Activated naive CD8-positive, alpha-beta T cell treated with anti-CD3 and anti-CD28 coated beads, Interleukin-2, amount 50 U/mL, for 24 hours (primary cell): ENCODE measurements around the gene PACS1.

Experiments used
- ATAC-seq: fragments of 150-1000 bp; cut with Tn5 transposase; one replicate; pipeline ENCODE4 v1.10.0; 2021
- DNase-seq: peaks from one replicate; pipeline ENCODE4 v3.0.0; 2021
- H3K27ac Mint-ChIP-seq: one replicate; pipeline ENCODE4 v1.8.0; 2021; ENCODE audit warnings: mild to moderate bottlenecking, mixed read lengths
- H3K27me3 Mint-ChIP-seq: one replicate; pipeline ENCODE4 v1.8.0; 2021; ENCODE audit warnings: mixed read lengths
- H3K36me3 Mint-ChIP-seq: one replicate; pipeline ENCODE4 v1.8.0; 2021; ENCODE audit warnings: low read depth, mixed read lengths
- H3K4me1 Mint-ChIP-seq: one replicate; pipeline ENCODE4 v1.8.0; 2021; ENCODE audit warnings: mixed read lengths
- H3K4me3 Mint-ChIP-seq: one replicate; pipeline ENCODE4 v1.8.0; 2021; ENCODE audit warnings: mild to moderate bottlenecking, moderate library complexity, mixed read lengths
- H3K9me3 Mint-ChIP-seq: one replicate; pipeline ENCODE4 v1.8.0; 2021; ENCODE audit warnings: mixed read lengths

PACS1 gene

DNA sequence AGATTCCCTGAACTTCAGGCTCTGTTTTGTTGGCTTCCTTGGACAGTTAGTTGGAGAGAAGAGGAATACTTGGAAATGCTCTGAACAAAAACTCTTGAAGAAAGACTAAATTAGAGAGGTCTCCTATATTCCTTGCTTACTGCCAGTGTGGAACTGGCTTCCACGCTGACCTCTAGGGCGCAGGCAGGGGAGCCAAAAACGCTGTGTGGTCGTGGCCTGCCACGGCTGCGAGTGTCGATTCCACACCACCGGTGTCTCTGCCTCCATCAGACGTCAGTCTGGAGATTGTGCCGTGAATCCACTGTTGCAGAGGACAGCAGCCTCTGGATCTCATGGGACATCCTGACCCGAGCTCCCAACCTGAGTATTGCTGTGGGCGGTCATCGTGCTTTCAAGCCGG lies 160.9 kb downstream of the PACS1 start:
- Mint-ChIP-seq H3K27ac (no peak overlapping the region), H3K27me3 (no peaks in the 10 kb centered on the region), H3K4me3 (no peak overlapping the region), H3K36me3 (peaks cover 13% of the 10 kb centered on the region), H3K4me1 (no peaks in the 10 kb centered on the region), H3K9me3 (no peaks in the 10 kb centered on the region)
- ATAC-seq: no peak
- no peak for DNase-seq

DNA sequence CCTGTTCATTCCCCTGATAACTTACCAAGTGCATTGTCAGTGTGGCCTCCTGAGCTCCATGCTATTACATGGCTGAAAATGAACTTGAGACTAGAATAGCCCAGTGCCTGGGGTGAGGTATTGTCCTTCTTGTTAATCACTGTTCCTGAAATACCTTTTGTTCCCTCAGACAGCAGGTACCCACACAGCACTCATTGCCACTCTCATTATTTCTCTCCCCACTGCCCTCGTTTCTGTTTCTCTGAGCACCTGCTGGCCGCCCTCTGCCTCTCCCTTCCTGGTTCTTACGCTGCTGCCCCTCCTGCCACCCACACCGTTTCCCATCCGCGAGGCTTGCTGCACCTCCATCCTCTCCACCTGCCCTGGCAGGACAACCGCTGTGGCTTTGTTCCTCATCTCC lies 161.5 kb downstream of the PACS1 start:
- Mint-ChIP-seq H3K4me3 (no peak overlapping the region), H3K27me3 (no peaks in the 10 kb centered on the region), H3K9me3 (no peaks in the 10 kb centered on the region), H3K27ac (no peak overlapping the region), H3K36me3 (peaks cover 13% of the 10 kb centered on the region), H3K4me1 (no peaks in the 10 kb centered on the region)
- DNase-seq (no peak), ATAC-seq (no peak)

DNA sequence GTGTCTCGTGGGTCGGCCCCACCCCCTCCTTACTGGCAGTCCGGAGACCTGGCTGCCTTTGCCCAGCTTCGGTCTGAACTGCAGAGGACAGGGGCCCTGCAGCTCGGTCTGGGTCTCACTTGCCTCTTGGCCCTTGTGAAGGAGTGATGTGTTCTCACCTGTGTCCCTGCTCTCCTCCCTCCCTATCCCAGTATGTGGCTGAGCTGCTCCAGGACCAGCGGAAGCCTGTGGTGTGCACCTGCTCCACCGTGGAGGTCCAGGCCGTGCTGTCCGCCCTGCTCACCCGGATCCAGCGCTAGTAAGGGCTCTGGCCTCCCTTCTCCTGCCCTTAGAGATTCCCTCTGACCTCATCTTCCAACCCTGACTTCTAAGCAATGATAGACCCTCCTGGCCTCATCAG lies 162.7 kb downstream of the PACS1 start:
- Mint-ChIP-seq H3K36me3 (peaks cover 13% of the 10 kb centered on the region), H3K4me3 (no peak overlapping the region), H3K27me3 (no peaks in the 10 kb centered on the region), H3K27ac (no peak overlapping the region), H3K4me1 (no peaks in the 10 kb centered on the region), H3K9me3 (no peaks in the 10 kb centered on the region)
- no peak for ATAC-seq
- DNase-seq: no peak

DNA sequence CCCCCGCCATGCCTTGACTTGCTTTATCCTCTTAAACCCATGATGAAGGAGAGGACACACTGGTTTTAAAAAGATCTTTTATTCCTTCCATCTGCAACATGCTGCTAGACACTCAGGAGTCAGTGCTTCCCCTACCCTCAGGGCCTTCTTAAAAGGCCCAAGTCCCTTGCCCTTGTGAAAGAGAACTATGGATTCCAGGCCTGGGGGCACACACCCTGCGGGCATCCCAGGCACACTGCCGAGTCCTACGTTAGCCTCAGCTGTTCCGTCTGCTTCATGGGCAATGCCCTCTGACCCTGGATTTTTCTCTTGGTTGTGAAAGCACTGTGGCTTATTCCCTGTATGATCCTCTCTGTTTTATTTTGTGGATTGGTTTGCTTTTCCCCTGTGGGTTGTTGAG lies 163.2 kb downstream of the PACS1 start:
- peaks cover 13% of the 10 kb centered on the region for H3K36me3 Mint-ChIP-seq
- H3K4me1 Mint-ChIP-seq: no peaks in the 10 kb centered on the region
- H3K4me3 Mint-ChIP-seq: no peak overlapping the region
- no peaks in the 10 kb centered on the region for H3K27me3 Mint-ChIP-seq
- DNase-seq (no peak), ATAC-seq (no peak)
- H3K9me3 Mint-ChIP-seq: no peaks in the 10 kb centered on the region
- no peak overlapping the region for H3K27ac Mint-ChIP-seq

GRCh38 chr11:66235141-66235540 lies 165.1 kb downstream of the PACS1 start:
- Mint-ChIP-seq H3K27ac (no peak overlapping the region), H3K4me1 (no peaks in the 10 kb centered on the region), H3K36me3 (peaks cover 18% of the 10 kb centered on the region), H3K4me3 (no peak overlapping the region), H3K27me3 (no peaks in the 10 kb centered on the region), H3K9me3 (no peaks in the 10 kb centered on the region)
- ATAC-seq (no peak), DNase-seq (no peak)

- ATAC-seq: no peak
- Mint-ChIP-seq H3K9me3 (no peaks in the 10 kb centered on the region), H3K27ac (no peak overlapping the region), H3K4me3 (no peak overlapping the region), H3K36me3 (peaks cover 7% of the 10 kb centered on the region), H3K4me1 (no peaks in the 10 kb centered on the region), H3K27me3 (no peaks in the 10 kb centered on the region)
- DNase-seq: no peak
These were observed 167.8 kb downstream of the PACS1 start for GRCh38 chr11:66237867-66238266.

- no peak for DNase-seq
- Mint-ChIP-seq H3K9me3 (no peaks in the 10 kb centered on the region), H3K4me1 (peaks cover 1% of the 10 kb centered on the region), H3K36me3 (peaks cover 6% of the 10 kb centered on the region), H3K27ac (no peak overlapping the region), H3K27me3 (no peaks in the 10 kb centered on the region), H3K4me3 (no peak overlapping the region)
- ATAC-seq: no peak
These were observed 168.8 kb downstream of the PACS1 start for GRCh38 chr11:66238786-66239413.

GRCh38 chr11:66239511-66239910 lies 169.4 kb downstream of the PACS1 start:
- no peaks in the 10 kb centered on the region for H3K9me3 Mint-ChIP-seq
- H3K36me3 Mint-ChIP-seq: peaks cover 7% of the 10 kb centered on the region
- peaks cover 2% of the 10 kb centered on the region for H3K4me1 Mint-ChIP-seq
- H3K27me3 Mint-ChIP-seq: no peaks in the 10 kb centered on the region
- no peak for ATAC-seq
- no peak overlapping the region for H3K4me3 Mint-ChIP-seq
- no peak overlapping the region for H3K27ac Mint-ChIP-seq
- no peak for DNase-seq

DNA sequence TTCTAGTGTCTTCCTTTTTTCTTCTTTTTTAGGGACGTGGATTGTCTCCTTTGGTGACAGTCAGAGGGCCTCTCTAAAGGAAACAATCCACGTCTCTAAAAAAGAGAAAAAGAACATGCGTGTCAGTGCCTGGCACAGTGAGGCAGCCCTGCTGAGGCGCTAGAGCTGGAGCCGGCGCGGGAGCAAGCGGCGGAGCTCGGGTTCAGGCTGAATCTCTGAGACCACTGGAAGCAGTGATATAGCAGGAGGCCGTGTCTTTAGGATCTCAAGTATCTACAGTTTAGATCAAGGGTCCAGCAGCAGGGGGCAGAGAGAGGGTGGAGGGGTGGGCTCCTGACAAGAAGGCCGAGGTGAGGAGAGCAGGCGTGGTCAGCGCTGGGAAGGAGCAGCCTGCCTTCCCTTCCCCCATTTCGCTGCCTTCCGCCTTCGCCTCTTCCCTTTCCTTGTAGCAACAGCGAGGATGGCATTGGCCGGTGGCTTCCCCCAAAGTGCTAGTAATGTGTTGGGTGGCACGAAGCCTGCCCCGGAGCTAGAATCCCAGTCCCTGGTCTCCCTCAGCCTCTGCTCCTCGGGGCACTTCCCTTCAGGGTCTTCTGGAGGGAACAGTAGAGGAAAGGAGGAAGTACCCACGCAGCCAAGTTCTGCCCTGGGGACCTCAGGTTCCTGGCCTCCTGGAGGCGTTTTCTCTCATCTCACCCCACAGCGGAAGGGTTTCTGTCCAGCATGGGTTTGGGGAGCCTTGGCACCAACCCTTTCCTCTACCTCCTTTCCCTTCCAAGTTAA lies 170.1 kb downstream of the PACS1 start:
- no peak for ATAC-seq
- H3K27me3 Mint-ChIP-seq: no peaks in the 10 kb centered on the region

GRCh38 chr11:66240781-66241136 lies 170.7 kb downstream of the PACS1 start:
- Mint-ChIP-seq H3K9me3 (no peaks in the 10 kb centered on the region), H3K27me3 (no peaks in the 10 kb centered on the region), H3K4me3 (no peak overlapping the region), H3K4me1 (peaks cover 2% of the 10 kb centered on the region), H3K36me3 (peaks cover 7% of the 10 kb centered on the region), H3K27ac (no peak overlapping the region)
- DNase-seq (no peak), ATAC-seq (no peak)

More for the DNA sequence above, 170.1 kb downstream of the PACS1 start:
- Mint-ChIP-seq H3K9me3 (no peaks in the 10 kb centered on the region), H3K4me3 (no peak overlapping the region), H3K4me1 (peaks cover 2% of the 10 kb centered on the region), H3K36me3 (peaks cover 7% of the 10 kb centered on the region), H3K27ac (no peak overlapping the region)
- no peak for DNase-seq

GRCh38 chr11:66242095-66242765 lies 172.2 kb downstream of the PACS1 start:
- Mint-ChIP-seq H3K36me3 (peaks cover 10% of the 10 kb centered on the region), H3K27ac (no peak overlapping the region), H3K9me3 (no peaks in the 10 kb centered on the region), H3K4me3 (no peak overlapping the region), H3K4me1 (peaks cover 2% of the 10 kb centered on the region), H3K27me3 (no peaks in the 10 kb centered on the region)
- DNase-seq: no peak
- ATAC-seq: no peak

DNA sequence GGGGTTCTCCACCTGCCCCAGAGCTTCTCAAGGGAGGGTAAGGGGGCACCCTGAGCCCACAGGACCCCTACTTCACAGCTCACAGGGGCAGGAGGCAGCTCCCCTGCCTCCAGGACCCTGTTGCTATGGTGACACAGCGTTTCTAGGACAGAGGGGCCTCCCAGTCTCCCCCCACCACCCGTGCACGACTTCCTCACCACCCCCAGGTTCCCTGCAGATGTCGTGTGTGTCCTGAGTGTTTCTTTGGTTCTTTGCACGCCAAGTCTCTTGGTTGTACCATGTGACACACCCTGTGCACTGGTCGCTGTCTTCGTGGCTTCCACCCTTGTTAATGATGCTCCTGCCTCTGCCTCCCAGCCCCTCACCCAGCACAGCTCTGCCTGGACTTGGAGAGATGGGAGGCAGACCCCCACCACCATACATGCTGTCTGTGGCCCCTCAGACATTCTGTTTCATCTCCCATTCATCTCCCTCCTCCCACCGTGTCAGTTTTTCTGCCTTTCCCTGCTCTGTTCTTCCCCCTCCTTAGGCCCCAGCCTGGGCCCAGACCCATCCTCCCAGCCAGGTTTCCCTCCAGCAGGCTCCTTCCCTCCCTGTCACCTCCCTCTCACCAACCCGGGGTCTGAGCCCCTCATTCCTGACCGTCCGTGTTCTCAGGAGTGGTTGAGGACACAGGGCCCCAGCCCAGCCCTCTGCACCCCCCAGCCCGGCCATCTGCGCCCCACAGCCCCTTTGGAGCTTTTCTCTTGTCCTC lies 173.9 kb downstream of the PACS1 start:
- ATAC-seq (no peak), DNase-seq (no peak)
- H3K9me3 Mint-ChIP-seq: no peaks in the 10 kb centered on the region
- peaks cover 10% of the 10 kb centered on the region for H3K36me3 Mint-ChIP-seq
- no peak overlapping the region for H3K4me3 Mint-ChIP-seq
- H3K4me1 Mint-ChIP-seq: peaks cover 3% of the 10 kb centered on the region
- H3K27me3 Mint-ChIP-seq: no peaks in the 10 kb centered on the region
- peak overlapping the region; percentile 76 for H3K27ac Mint-ChIP-seq

DNA sequence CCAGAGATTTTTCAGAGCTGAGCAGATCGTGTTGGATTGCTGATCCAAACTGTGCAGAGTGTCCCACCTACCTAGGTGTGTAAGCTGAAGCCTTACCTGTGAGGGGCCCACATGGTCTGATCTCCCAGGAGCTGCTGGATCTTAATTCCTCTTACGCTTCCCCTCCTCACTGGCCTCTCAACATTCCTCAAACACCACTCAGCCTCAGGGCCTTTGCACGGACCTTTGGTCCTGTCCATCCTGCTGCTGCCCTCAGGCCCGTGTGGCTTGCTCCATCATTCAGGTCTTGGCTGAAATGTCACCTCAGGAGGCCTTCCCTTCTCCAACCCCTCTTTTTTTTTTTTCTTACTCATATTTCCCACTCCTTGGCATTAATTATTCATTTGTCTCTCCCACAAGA lies 177.2 kb downstream of the PACS1 start:
- peak overlapping the region; percentile 76 for H3K27ac Mint-ChIP-seq
- peaks cover 4% of the 10 kb centered on the region for H3K4me1 Mint-ChIP-seq
- H3K9me3 Mint-ChIP-seq: no peaks in the 10 kb centered on the region
- H3K4me3 Mint-ChIP-seq: no peak overlapping the region
- no peaks in the 10 kb centered on the region for H3K27me3 Mint-ChIP-seq
- H3K36me3 Mint-ChIP-seq: peaks cover 5% of the 10 kb centered on the region
- ATAC-seq (no peak), DNase-seq (no peak)

- H3K36me3 Mint-ChIP-seq: peaks cover 5% of the 10 kb centered on the region
- no peaks in the 10 kb centered on the region for H3K9me3 Mint-ChIP-seq
- no peak for DNase-seq
- no peak for ATAC-seq
- H3K27ac Mint-ChIP-seq: peak overlapping the region; percentile 23
- peaks cover 4% of the 10 kb centered on the region for H3K4me1 Mint-ChIP-seq
- H3K27me3 Mint-ChIP-seq: no peaks in the 10 kb centered on the region
- H3K4me3 Mint-ChIP-seq: no peak overlapping the region
These were observed 177.7 kb downstream of the PACS1 start for GRCh38 chr11:66247801-66248200.
